ENCODE data around the gene LAMA2. TPM values are rescaled to one million over a fixed set of nuclear protein-coding genes. Genes with fewer than 3 reads are reported as not detected.

LAMA2 gene
- total RNA-seq, 1 donor from 2014 or later, result 0.47 TPM

- Mint-ChIP-seq H3K9me3 (no peaks in the 10 kb centered on the region), H3K27ac (ENCODE audit: unreplicated experiment) (no peak overlapping the region), H3K36me3 (ENCODE audit: low read depth) (no peaks in the 10 kb centered on the region), H3K27me3 (ENCODE audit: low read depth) (no peaks in the 10 kb centered on the region), H3K4me1 (no peaks in the 10 kb centered on the region), H3K4me3 (no peak overlapping the region)
- TF ChIP-seq CTCF (conservative IDR thresholded peaks at IDR 0.05), result no peak
- DNase-seq (ENCODE audit: low read depth, low spot score), result no peak
Observed at GRCh38 chr6:129031051-129031599, 148.2 kb downstream of the LAMA2 start.

- Mint-ChIP-seq H3K27me3 (ENCODE audit: low read depth) (no peaks in the 10 kb centered on the region), H3K27ac (ENCODE audit: unreplicated experiment) (no peak overlapping the region)
- TF ChIP-seq CTCF (conservative IDR thresholded peaks at IDR 0.05), result no peak
Observed at GRCh38 chr6:129032602-129033001, 149.7 kb downstream of the LAMA2 start.

GRCh38 chr6:129033180-129033579, 150.2 kb downstream of the LAMA2 start:
- Mint-ChIP-seq H3K27me3 (ENCODE audit: low read depth) (no peaks in the 10 kb centered on the region), H3K4me1 (no peaks in the 10 kb centered on the region), H3K27ac (ENCODE audit: unreplicated experiment) (no peak overlapping the region), H3K4me3 (no peak overlapping the region), H3K36me3 (ENCODE audit: low read depth) (no peaks in the 10 kb centered on the region), H3K9me3 (no peaks in the 10 kb centered on the region)
- no peak for TF ChIP-seq CTCF (conservative IDR thresholded peaks at IDR 0.05)
- no peak for DNase-seq (ENCODE audit: low read depth, low spot score)

More at GRCh38 chr6:129032602-129033001, 149.7 kb downstream of the LAMA2 start:
- H3K9me3 Mint-ChIP-seq, result no peaks in the 10 kb centered on the region
- H3K4me3 Mint-ChIP-seq, result no peak overlapping the region
- no peaks in the 10 kb centered on the region for H3K36me3 Mint-ChIP-seq (ENCODE audit: low read depth)
- H3K4me1 Mint-ChIP-seq, result no peaks in the 10 kb centered on the region
- DNase-seq (ENCODE audit: low read depth, low spot score), result no peak

- Mint-ChIP-seq H3K27ac (ENCODE audit: unreplicated experiment) (no peak overlapping the region), H3K36me3 (ENCODE audit: low read depth) (no peaks in the 10 kb centered on the region), H3K27me3 (ENCODE audit: low read depth) (no peaks in the 10 kb centered on the region), H3K9me3 (no peaks in the 10 kb centered on the region), H3K4me1 (no peaks in the 10 kb centered on the region), H3K4me3 (no peak overlapping the region)
- DNase-seq (ENCODE audit: low read depth, low spot score), result no peak
- TF ChIP-seq CTCF (conservative IDR thresholded peaks at IDR 0.05), result no peak
Observed at GRCh38 chr6:129033581-129033980, 150.6 kb downstream of the LAMA2 start.

- Mint-ChIP-seq H3K4me3 (no peak overlapping the region), H3K9me3 (peaks cover 4% of the 10 kb centered on the region), H3K27me3 (ENCODE audit: low read depth) (no peaks in the 10 kb centered on the region), H3K27ac (ENCODE audit: unreplicated experiment) (no peak overlapping the region), H3K36me3 (ENCODE audit: low read depth) (no peaks in the 10 kb centered on the region), H3K4me1 (no peaks in the 10 kb centered on the region)
- no peak for DNase-seq (ENCODE audit: low read depth, low spot score)
- no peak for TF ChIP-seq CTCF (conservative IDR thresholded peaks at IDR 0.05)
Observed at GRCh38 chr6:129041563-129041962, 158.6 kb downstream of the LAMA2 start.
